DMS79 treated with DMSO at 0.1 percent for 48 hours (cell line): ENCODE data around the gene OXCT1.
"Not testable (repeated sequence)": the region's sequence is repeated elsewhere in the genome, so short reads cannot be mapped to it uniquely, and the experiment has no call there.

Experiments
- DNase-seq: peaks from one replicate; lab custom pipeline; 2025; lab: John Stamatoyannopoulos, UW

The OXCT1 gene

GRCh38 chr5:41827792-41828191 lies 42.4 kb downstream of the OXCT1 start:
- DNase-seq: no peak

GRCh38 chr5:41822036-41822435 lies 48.2 kb downstream of the OXCT1 start:
- no peak for DNase-seq

- no peak for DNase-seq
Observed at GRCh38 chr5:41821051-41821450, 49.2 kb downstream of the OXCT1 start.

- DNase-seq: no peak
Observed at GRCh38 chr5:41820150-41820549, 50.1 kb downstream of the OXCT1 start.

- no peak for DNase-seq
Observed at GRCh38 chr5:41817625-41818301, 52.5 kb downstream of the OXCT1 start.

GRCh38 chr5:41815663-41816229 lies 54.5 kb downstream of the OXCT1 start:
- DNase-seq: no peak

- DNase-seq: no peak
Observed at GRCh38 chr5:41815261-41815660, 55.0 kb downstream of the OXCT1 start.

- not testable (repeated sequence) for DNase-seq
Observed at GRCh38 chr5:41814306-41814705, 55.9 kb downstream of the OXCT1 start.

- DNase-seq: no peak
Observed at GRCh38 chr5:41812156-41812555, 58.1 kb downstream of the OXCT1 start.

GRCh38 chr5:41809128-41809527 lies 61.1 kb downstream of the OXCT1 start:
- DNase-seq: no peak

- no peak for DNase-seq
Observed at GRCh38 chr5:41808294-41808693, 61.9 kb downstream of the OXCT1 start.

- DNase-seq: no peak
Observed at GRCh38 chr5:41797662-41798061, 72.6 kb downstream of the OXCT1 start.

GRCh38 chr5:41796061-41796460 lies 74.2 kb downstream of the OXCT1 start:
- no peak for DNase-seq

GRCh38 chr5:41795125-41795524 lies 75.1 kb downstream of the OXCT1 start:
- no peak for DNase-seq

- no peak for DNase-seq
Observed at GRCh38 chr5:41794471-41794870, 75.8 kb downstream of the OXCT1 start.

- no peak for DNase-seq
Observed at GRCh38 chr5:41793141-41793770, 77.0 kb downstream of the OXCT1 start.

- DNase-seq: no peak
Observed at GRCh38 chr5:41790038-41790776, 80.0 kb downstream of the OXCT1 start.

GRCh38 chr5:41789434-41789833 lies 80.8 kb downstream of the OXCT1 start:
- DNase-seq: no peak

- peak; percentile 6 for DNase-seq
Observed at GRCh38 chr5:41788941-41789368, 81.3 kb downstream of the OXCT1 start.

GRCh38 chr5:41787265-41787664 lies 83.0 kb downstream of the OXCT1 start:
- no peak for DNase-seq

- no peak for DNase-seq
Observed at GRCh38 chr5:41785061-41785460, 85.2 kb downstream of the OXCT1 start.

- no peak for DNase-seq
Observed at GRCh38 chr5:41778410-41778809, 91.8 kb downstream of the OXCT1 start.

- no peak for DNase-seq
Observed at GRCh38 chr5:41776435-41776834, 93.8 kb downstream of the OXCT1 start.
